Measurements from ENCODE around the gene L3MBTL2.

- TF ChIP-seq POLR2A (IDR thresholded peaks at IDR 0.05) (no peak), CTCF (IDR thresholded peaks at IDR 0.05) (no peak)
These were observed 28.0 kb upstream of the L3MBTL2 start for GRCh38 chr22:41177040-41177621.
